Suprapubic skin (tissue), 4 donors: ENCODE results near the gene GPX2.

Experiments used
- EP300 ChIP-seq: sonication (generic); formaldehyde crosslinking; IDR thresholded peaks from one replicate; pipeline ENCODE4 v1.6.1; 2017; ENCODE audit warnings: antibody characterized with exemption
- POLR2A ChIP-seq, 2 donors: fragments of 450-650 bp; IDR thresholded peaks; one replicate each; pipeline ENCODE4 v1.6.1; 2017; ENCODE audit warnings: antibody characterized with exemption in 2 of 2, mild to moderate bottlenecking in 2 of 2, moderate library complexity in 2 of 2
- POLR2AphosphoS5 ChIP-seq, 3 donors: sonication (generic); formaldehyde crosslinking; IDR thresholded peaks; one replicate each; pipeline ENCODE4 v1.6.1; 2017; ENCODE audit warnings: antibody characterized with exemption in 3 of 3
- TF ChIP-seq, protein P1 (sequence below), 2 donors: fragments of 200-600 bp in 1 of 2; fragments of 450-650 bp in 1 of 2; sonication (generic) in 1 of 2; IDR thresholded peaks; one replicate each; pipeline ENCODE4 v1.5.1; 2016 to 2019; ENCODE audit warnings: antibody characterized with exemption in 2 of 2, mild to moderate bottlenecking in 1 of 2, moderate library complexity in 1 of 2

DNA sequence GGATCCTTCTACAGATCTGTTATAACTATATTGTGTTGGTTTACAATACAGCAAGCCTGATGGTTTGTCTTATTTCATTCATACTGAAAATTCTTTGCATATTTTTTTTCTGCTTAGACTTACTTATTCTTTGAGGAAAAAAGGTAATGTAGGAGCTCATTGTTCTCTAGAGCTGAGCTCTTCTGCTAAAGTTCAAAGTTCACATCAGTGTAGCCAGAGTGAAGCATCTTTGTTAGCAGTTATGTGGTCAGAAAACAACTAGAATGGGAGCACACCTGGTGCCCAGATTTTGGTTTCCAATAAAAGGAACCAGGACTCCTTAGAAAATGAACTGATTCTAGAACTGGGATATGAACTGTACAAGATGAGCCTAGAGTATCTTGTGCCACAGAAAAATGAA lies 10.3 kb downstream of the GPX2 start:
- TF ChIP-seq, protein P1, sequence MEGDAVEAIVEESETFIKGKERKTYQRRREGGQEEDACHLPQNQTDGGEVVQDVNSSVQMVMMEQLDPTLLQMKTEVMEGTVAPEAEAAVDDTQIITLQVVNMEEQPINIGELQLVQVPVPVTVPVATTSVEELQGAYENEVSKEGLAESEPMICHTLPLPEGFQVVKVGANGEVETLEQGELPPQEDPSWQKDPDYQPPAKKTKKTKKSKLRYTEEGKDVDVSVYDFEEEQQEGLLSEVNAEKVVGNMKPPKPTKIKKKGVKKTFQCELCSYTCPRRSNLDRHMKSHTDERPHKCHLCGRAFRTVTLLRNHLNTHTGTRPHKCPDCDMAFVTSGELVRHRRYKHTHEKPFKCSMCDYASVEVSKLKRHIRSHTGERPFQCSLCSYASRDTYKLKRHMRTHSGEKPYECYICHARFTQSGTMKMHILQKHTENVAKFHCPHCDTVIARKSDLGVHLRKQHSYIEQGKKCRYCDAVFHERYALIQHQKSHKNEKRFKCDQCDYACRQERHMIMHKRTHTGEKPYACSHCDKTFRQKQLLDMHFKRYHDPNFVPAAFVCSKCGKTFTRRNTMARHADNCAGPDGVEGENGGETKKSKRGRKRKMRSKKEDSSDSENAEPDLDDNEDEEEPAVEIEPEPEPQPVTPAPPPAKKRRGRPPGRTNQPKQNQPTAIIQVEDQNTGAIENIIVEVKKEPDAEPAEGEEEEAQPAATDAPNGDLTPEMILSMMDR (IDR thresholded peaks at IDR 0.05) = no peak
- no peak for TF ChIP-seq POLR2A (IDR thresholded peaks at IDR 0.05)
- TF ChIP-seq EP300 = no peak
- no peak for TF ChIP-seq POLR2AphosphoS5 (IDR thresholded peaks at IDR 0.05)
